HEK293T (cell line): ENCODE measurements around the gene ANKS1A.

ENCODE experiments used
- FOXM1 ChIP-seq: fragments of 450-650 bp; IDR thresholded peaks from 2 replicates; pipeline ENCODE4 v1.6.1; 2017; ENCODE audit warnings: mild to moderate bottlenecking, borderline replicate concordance
- HDGF ChIP-seq: fragments of 450-650 bp; IDR thresholded peaks from 2 replicates; pipeline ENCODE4 v1.6.1; 2017; ENCODE audit warnings: antibody characterized with exemption, borderline replicate concordance
- L3MBTL2 ChIP-seq: fragments of 450-650 bp; conservative IDR thresholded peaks from 2 replicates; pipeline ENCODE4 v1.6.1; 2016; ENCODE audit warnings: mild to moderate bottlenecking
- NFRKB ChIP-seq: fragments of 450-650 bp; IDR thresholded peaks from 2 replicates; pipeline ENCODE4 v1.6.1; 2016; ENCODE audit warnings: mild to moderate bottlenecking, moderate library complexity
- SP1 ChIP-seq: fragments of 450-650 bp; IDR thresholded peaks from 2 replicates; pipeline ENCODE4 v1.6.1; 2017
- SUZ12 ChIP-seq: fragments of 450-650 bp; IDR thresholded peaks from 2 replicates; pipeline ENCODE4 v1.6.1; 2016; ENCODE audit warnings: mild to moderate bottlenecking
- TARDBP ChIP-seq: fragments of 450-650 bp; IDR thresholded peaks from 2 replicates; pipeline ENCODE4 v1.6.1; 2016
- ZNF384 ChIP-seq: fragments of 450-650 bp; IDR thresholded peaks from 2 replicates; pipeline ENCODE4 v1.6.1; 2016

GRCh38 chr6:35068644-35069043, 179.6 kb downstream of the ANKS1A start:
- TF ChIP-seq ZNF384 (no peak), HDGF (no peak), SP1 (no peak), NFRKB (no peak), L3MBTL2 (no peak), FOXM1 (no peak), TARDBP (no peak), SUZ12 (no peak)
